NT2/D1 (cell line): ENCODE results near the gene ZNF619.

ENCODE experiments used
- SUZ12 ChIP-seq: IDR thresholded peaks from 2 replicates; pipeline ENCODE4 v1.6.1; 2011; ENCODE audit not compliant: insufficient read length, insufficient read depth; ENCODE audit errors: extremely low read depth
- YY1 ChIP-seq: IDR thresholded peaks from 2 replicates; pipeline ENCODE4 v1.6.1; 2011; ENCODE audit not compliant: insufficient read length, insufficient read depth
- ZNF274 ChIP-seq: IDR thresholded peaks from 2 replicates; pipeline ENCODE4 v1.6.1; 2011; ENCODE audit warnings: mild to moderate bottlenecking, low read depth, low read length

GRCh38 chr3:40463579-40463978 lies 13.3 kb upstream of the ZNF619 start:
- no peak for TF ChIP-seq SUZ12
- no peak for TF ChIP-seq YY1
- no peak for TF ChIP-seq ZNF274
